ENCODE data around the gene ASAP2.

Gene ASAP2

GRCh38 chr2:9333591-9334171 is 127.1 kb downstream of the ASAP2 start:
- H3K4me3 ChIP-seq (ENCODE audit: low read depth, low read length), result no peak overlapping the region
- peak; percentile 50 for TF ChIP-seq CTCF (IDR thresholded peaks at IDR 0.05; ENCODE audit: borderline replicate concordance, insufficient read depth, low read depth, low read length)

GRCh38 chr2:9334761-9335160 is 128.1 kb downstream of the ASAP2 start:
- no peak for TF ChIP-seq CTCF (IDR thresholded peaks at IDR 0.05; ENCODE audit: borderline replicate concordance, insufficient read depth, low read depth, low read length)
- H3K4me3 ChIP-seq (ENCODE audit: low read depth, low read length), result no peak overlapping the region

GRCh38 chr2:9335322-9335832 is 128.8 kb downstream of the ASAP2 start:
- TF ChIP-seq CTCF (IDR thresholded peaks at IDR 0.05; ENCODE audit: borderline replicate concordance, insufficient read depth, low read depth, low read length), result no peak
- H3K4me3 ChIP-seq (ENCODE audit: low read depth, low read length), result no peak overlapping the region

GRCh38 chr2:9336241-9336575 is 129.6 kb downstream of the ASAP2 start:
- no peak overlapping the region for H3K4me3 ChIP-seq (ENCODE audit: low read depth, low read length)
- TF ChIP-seq CTCF (IDR thresholded peaks at IDR 0.05; ENCODE audit: borderline replicate concordance, insufficient read depth, low read depth, low read length), result no peak

- TF ChIP-seq CTCF (IDR thresholded peaks at IDR 0.05; ENCODE audit: borderline replicate concordance, insufficient read depth, low read depth, low read length), result no peak
- H3K4me3 ChIP-seq (ENCODE audit: low read depth, low read length), result no peak overlapping the region
Measured at GRCh38 chr2:9336576-9337314, 130.1 kb downstream of the ASAP2 start.

GRCh38 chr2:9337901-9338300 is 131.3 kb downstream of the ASAP2 start:
- no peak for TF ChIP-seq CTCF (IDR thresholded peaks at IDR 0.05; ENCODE audit: borderline replicate concordance, insufficient read depth, low read depth, low read length)
- no peak overlapping the region for H3K4me3 ChIP-seq (ENCODE audit: low read depth, low read length)

- TF ChIP-seq CTCF (IDR thresholded peaks at IDR 0.05; ENCODE audit: borderline replicate concordance, insufficient read depth, low read depth, low read length), result no peak
- no peak overlapping the region for H3K4me3 ChIP-seq (ENCODE audit: low read depth, low read length)
Measured at GRCh38 chr2:9341337-9341887, 134.8 kb downstream of the ASAP2 start.

Measured in GM12875 (cell line).